Esophagus squamous epithelium (tissue), 5 donors: Measurements from ENCODE around the gene DSCAML1. TPM values are rescaled to one million over a fixed set of nuclear protein-coding genes. Genes with fewer than 3 reads are reported as not detected.

Experiments used
- DNase-seq: peaks from one replicate; lab custom pipeline; 2025; lab: John Stamatoyannopoulos, UW
- H3K27ac ChIP-seq, 4 donors: fragments of 200-600 bp; sonication (generic); one replicate each; pipeline ENCODE4 v1.5.1; 2016 to 2019; ENCODE audit warnings: mild to moderate bottlenecking in 1 of 4
- H3K27me3 ChIP-seq, 4 donors: fragments of 200-600 bp; sonication (generic); 1 replicate in 3 of 4; 2 replicates in 1 of 4; pipeline versions ENCODE4 v1.5.1 to v1.6.0; 2017 to 2021; ENCODE audit warnings: antibody characterized with exemption in 1 of 4
- H3K36me3 ChIP-seq, 3 donors: fragments of 200-600 bp; sonication (generic); one replicate each; pipeline ENCODE4 v1.5.1; 2016 to 2019
- H3K4me1 ChIP-seq, 3 donors: fragments of 200-600 bp; sonication (generic); one replicate each; pipeline ENCODE4 v1.5.1; 2017 to 2019
- H3K4me3 ChIP-seq, 4 donors: fragments of 200-600 bp; sonication (generic); 1 replicate in 3 of 4; 2 replicates in 1 of 4; pipeline ENCODE4 v1.5.1; 2016 to 2019; ENCODE audit warnings: mild to moderate bottlenecking in 2 of 4, moderate library complexity in 1 of 4
- H3K9me3 ChIP-seq, 3 donors: fragments of 200-600 bp; sonication (generic); one replicate each; pipeline ENCODE4 v1.5.1; 2016 to 2019
- CTCF ChIP-seq, 6 experiments: fragments of 450-650 bp in 4 of 6; fragments of 200-600 bp in 2 of 6; sonication (generic) in 2 of 6; IDR thresholded peaks; one replicate each; pipeline ENCODE4 v1.5.1; 2016 to 2019; ENCODE audit warnings: antibody characterized with exemption in 6 of 6, mild to moderate bottlenecking in 4 of 6, moderate library complexity in 4 of 6
- POLR2A ChIP-seq, 4 donors: fragments of 450-650 bp; IDR thresholded peaks; one replicate each; pipeline ENCODE4 v1.6.1; 2017; ENCODE audit warnings: antibody characterized with exemption in 4 of 4, mild to moderate bottlenecking in 4 of 4, moderate library complexity in 3 of 4
- WGBS, 2 donors: methylation state at CpG; one replicate each; pipeline ENCODE4 v1.1.5; 2018; 5-methylcytosine and 5-hydroxymethylcytosine counted together
- intact Hi-C: fragments of 100-400 bp; cut with DNase I; formaldehyde crosslinking; loops from one replicate; pipeline ENCODE4 v1.15.0; 2022
- total RNA-seq, 4 donors: library from RNA; depleted of rRNA; stranded (reverse); fragments of >200 nt; gene quantifications; one replicate each; pipeline ENCODE4 v1.1.0, GENCODE V29; 2016
- donor health status: DM: yes; HTN: yes; CAD: no.

DSCAML1 gene
- total RNA-seq, 4 donors from 2014 or later, result 0.04 to 0.19 TPM; not detected in 2

- TF ChIP-seq CTCF (IDR thresholded peaks at IDR 0.05) (no peak), POLR2A (IDR thresholded peaks at IDR 0.05) (no peak)
Observed at GRCh38 chr11:117395476-117395875, 401.5 kb downstream of the DSCAML1 start.

GRCh38 chr11:117394221-117394925 is 402.6 kb downstream of the DSCAML1 start:
- 96 to 100% methylated on average over 3 to 6 of the region's 14 CpGs for WGBS, 2 donors
- intact Hi-C loops, result no loop called here
- TF ChIP-seq CTCF (IDR thresholded peaks at IDR 0.05) (no peak), POLR2A (IDR thresholded peaks at IDR 0.05) (no peak)
- DNase-seq, result no peak
- H3K9me3 ChIP-seq, result peaks cover 0 to 10% (median 0%) of the 10 kb centered on the region in 3 donors
- no peaks in the 10 kb centered on the region for H3K4me1 ChIP-seq
- no peak overlapping the region for H3K4me3 ChIP-seq
- H3K27me3 ChIP-seq, result no peaks in the 10 kb centered on the region
- no peak overlapping the region for H3K27ac ChIP-seq
- H3K36me3 ChIP-seq, result peaks cover 44 to 97% (median 46%) of the 10 kb centered on the region in 3 donors

More at GRCh38 chr11:117395476-117395875, 401.5 kb downstream of the DSCAML1 start:
- Histone ChIP-seq H3K27ac (no peak overlapping the region), H3K27me3 (no peaks in the 10 kb centered on the region), H3K36me3 (peaks cover 44 to 86% (median 46%) of the 10 kb centered on the region in 3 donors), H3K4me1 (no peaks in the 10 kb centered on the region), H3K9me3 (peaks cover 0 to 10% (median 0%) of the 10 kb centered on the region in 3 donors), H3K4me3 (no peak overlapping the region)
- intact Hi-C loops, result no loop called here
- DNase-seq, result no peak
- 82 to 92% methylated on average over 2 of the region's 4 CpGs for WGBS, 2 donors

- peaks cover 36 to 100% (median 44%) of the 10 kb centered on the region in 3 donors for H3K36me3 ChIP-seq
- intact Hi-C loops, result no loop called here
- no peaks in the 10 kb centered on the region for H3K27me3 ChIP-seq
- no peaks in the 10 kb centered on the region for H3K4me1 ChIP-seq
- no peak overlapping the region for H3K4me3 ChIP-seq
- H3K9me3 ChIP-seq, result no peaks in the 10 kb centered on the region
- H3K27ac ChIP-seq, result no peak overlapping the region
- 91 to 92% methylated on average over 6 to 8 of the region's 8 CpGs for WGBS, 2 donors
- no peak for DNase-seq
- TF ChIP-seq POLR2A (IDR thresholded peaks at IDR 0.05) (no peak), CTCF (IDR thresholded peaks at IDR 0.05) (no peak)
Observed at GRCh38 chr11:117392979-117393378, 404.0 kb downstream of the DSCAML1 start.

- Histone ChIP-seq H3K36me3 (peaks cover 38 to 100% (median 43%) of the 10 kb centered on the region in 3 donors), H3K9me3 (no peaks in the 10 kb centered on the region), H3K27ac (no peak overlapping the region), H3K27me3 (no peaks in the 10 kb centered on the region), H3K4me1 (no peaks in the 10 kb centered on the region), H3K4me3 (no peak overlapping the region)
- 86 to 93% methylated on average over 7 of the region's 12 CpGs for WGBS, 2 donors
- DNase-seq, result no peak
- no peak for TF ChIP-seq POLR2A (IDR thresholded peaks at IDR 0.05)
- no peak for TF ChIP-seq CTCF (IDR thresholded peaks at IDR 0.05)
- intact Hi-C loops, result no loop called here
Observed at GRCh38 chr11:117392001-117392690, 404.9 kb downstream of the DSCAML1 start.

DNA sequence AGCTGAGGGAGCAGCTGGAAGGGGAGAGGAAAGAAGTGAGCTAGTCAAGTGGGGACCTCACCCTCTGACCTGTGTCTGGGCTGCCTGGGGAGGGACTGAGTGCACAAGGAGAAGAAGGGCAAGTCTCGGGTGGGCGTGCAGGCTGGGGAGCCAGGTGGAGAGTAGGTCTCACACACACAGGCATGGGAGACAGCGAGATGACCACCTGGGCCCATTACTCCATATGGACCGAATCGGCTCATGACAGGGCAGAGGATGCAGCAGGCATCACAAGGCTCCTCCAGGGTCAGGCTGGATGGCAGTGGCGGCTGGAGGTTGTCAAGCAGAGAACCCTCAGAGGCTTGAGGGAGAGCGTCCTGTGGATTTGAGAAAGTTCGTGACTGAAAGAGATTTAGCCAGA is 405.8 kb downstream of the DSCAML1 start:
- Histone ChIP-seq H3K27ac (no peak overlapping the region), H3K4me3 (no peak overlapping the region), H3K4me1 (no peaks in the 10 kb centered on the region), H3K36me3 (peaks cover 30 to 100% (median 33%) of the 10 kb centered on the region in 3 donors), H3K9me3 (no peaks in the 10 kb centered on the region), H3K27me3 (no peaks in the 10 kb centered on the region)
- TF ChIP-seq CTCF (IDR thresholded peaks at IDR 0.05) (no peak), POLR2A (IDR thresholded peaks at IDR 0.05) (no peak)
- DNase-seq, result no peak
- WGBS, 2 donors, result 91 to 94% methylated on average over 8 of the region's 8 CpGs
- intact Hi-C loops, result no loop called here
